ENCODE data around the gene FN3K.

Gene FN3K

GRCh38 chr17:82743344-82744219 is 8.2 kb downstream of the FN3K start:
- no peak for TF ChIP-seq TAF1 (IDR thresholded peaks at IDR 0.05; ENCODE audit: borderline replicate concordance, insufficient read depth, low read length)
- no peak for TF ChIP-seq FOXP2 (optimal IDR thresholded peaks at IDR 0.05; ENCODE audit: borderline replicate concordance, extremely low read depth, extremely low read length, insufficient read depth)
- TF ChIP-seq SIN3A (IDR thresholded peaks at IDR 0.05; ENCODE audit: borderline replicate concordance, insufficient read depth, low read length): no peak
- TF ChIP-seq, protein P1, sequence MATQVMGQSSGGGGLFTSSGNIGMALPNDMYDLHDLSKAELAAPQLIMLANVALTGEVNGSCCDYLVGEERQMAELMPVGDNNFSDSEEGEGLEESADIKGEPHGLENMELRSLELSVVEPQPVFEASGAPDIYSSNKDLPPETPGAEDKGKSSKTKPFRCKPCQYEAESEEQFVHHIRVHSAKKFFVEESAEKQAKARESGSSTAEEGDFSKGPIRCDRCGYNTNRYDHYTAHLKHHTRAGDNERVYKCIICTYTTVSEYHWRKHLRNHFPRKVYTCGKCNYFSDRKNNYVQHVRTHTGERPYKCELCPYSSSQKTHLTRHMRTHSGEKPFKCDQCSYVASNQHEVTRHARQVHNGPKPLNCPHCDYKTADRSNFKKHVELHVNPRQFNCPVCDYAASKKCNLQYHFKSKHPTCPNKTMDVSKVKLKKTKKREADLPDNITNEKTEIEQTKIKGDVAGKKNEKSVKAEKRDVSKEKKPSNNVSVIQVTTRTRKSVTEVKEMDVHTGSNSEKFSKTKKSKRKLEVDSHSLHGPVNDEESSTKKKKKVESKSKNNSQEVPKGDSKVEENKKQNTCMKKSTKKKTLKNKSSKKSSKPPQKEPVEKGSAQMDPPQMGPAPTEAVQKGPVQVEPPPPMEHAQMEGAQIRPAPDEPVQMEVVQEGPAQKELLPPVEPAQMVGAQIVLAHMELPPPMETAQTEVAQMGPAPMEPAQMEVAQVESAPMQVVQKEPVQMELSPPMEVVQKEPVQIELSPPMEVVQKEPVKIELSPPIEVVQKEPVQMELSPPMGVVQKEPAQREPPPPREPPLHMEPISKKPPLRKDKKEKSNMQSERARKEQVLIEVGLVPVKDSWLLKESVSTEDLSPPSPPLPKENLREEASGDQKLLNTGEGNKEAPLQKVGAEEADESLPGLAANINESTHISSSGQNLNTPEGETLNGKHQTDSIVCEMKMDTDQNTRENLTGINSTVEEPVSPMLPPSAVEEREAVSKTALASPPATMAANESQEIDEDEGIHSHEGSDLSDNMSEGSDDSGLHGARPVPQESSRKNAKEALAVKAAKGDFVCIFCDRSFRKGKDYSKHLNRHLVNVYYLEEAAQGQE (IDR thresholded peaks at IDR 0.05; ENCODE audit: insufficient read depth in 1 of 2, low read depth in 2 of 2, low read length in 2 of 2): no peak
- TF ChIP-seq POLR2AphosphoS5 (IDR thresholded peaks at IDR 0.05; ENCODE audit: low read depth, low read length): no peak

- no peak for TF ChIP-seq FOXP2 (optimal IDR thresholded peaks at IDR 0.05; ENCODE audit: borderline replicate concordance, extremely low read depth, extremely low read length, insufficient read depth)
- no peak for TF ChIP-seq SIN3A (IDR thresholded peaks at IDR 0.05; ENCODE audit: borderline replicate concordance, insufficient read depth, low read length)
- TF ChIP-seq, protein P1 (IDR thresholded peaks at IDR 0.05; ENCODE audit: insufficient read depth in 1 of 2, low read depth in 2 of 2, low read length in 2 of 2): no peak
- TF ChIP-seq TAF1 (IDR thresholded peaks at IDR 0.05; ENCODE audit: borderline replicate concordance, insufficient read depth, low read length): no peak
- no peak for TF ChIP-seq POLR2AphosphoS5 (IDR thresholded peaks at IDR 0.05; ENCODE audit: low read depth, low read length)
These were observed 10.1 kb downstream of the FN3K start for GRCh38 chr17:82745524-82745923.

GRCh38 chr17:82748756-82749155 is 13.3 kb downstream of the FN3K start:
- TF ChIP-seq POLR2AphosphoS5 (IDR thresholded peaks at IDR 0.05; ENCODE audit: low read depth, low read length) (no peak), TAF1 (IDR thresholded peaks at IDR 0.05; ENCODE audit: borderline replicate concordance, insufficient read depth, low read length) (no peak), FOXP2 (optimal IDR thresholded peaks at IDR 0.05; ENCODE audit: borderline replicate concordance, extremely low read depth, extremely low read length, insufficient read depth) (no peak), SIN3A (IDR thresholded peaks at IDR 0.05; ENCODE audit: borderline replicate concordance, insufficient read depth, low read length) (no peak)
- TF ChIP-seq, protein P1 (IDR thresholded peaks at IDR 0.05; ENCODE audit: insufficient read depth in 1 of 2, low read depth in 2 of 2, low read length in 2 of 2): no peak

DNA sequence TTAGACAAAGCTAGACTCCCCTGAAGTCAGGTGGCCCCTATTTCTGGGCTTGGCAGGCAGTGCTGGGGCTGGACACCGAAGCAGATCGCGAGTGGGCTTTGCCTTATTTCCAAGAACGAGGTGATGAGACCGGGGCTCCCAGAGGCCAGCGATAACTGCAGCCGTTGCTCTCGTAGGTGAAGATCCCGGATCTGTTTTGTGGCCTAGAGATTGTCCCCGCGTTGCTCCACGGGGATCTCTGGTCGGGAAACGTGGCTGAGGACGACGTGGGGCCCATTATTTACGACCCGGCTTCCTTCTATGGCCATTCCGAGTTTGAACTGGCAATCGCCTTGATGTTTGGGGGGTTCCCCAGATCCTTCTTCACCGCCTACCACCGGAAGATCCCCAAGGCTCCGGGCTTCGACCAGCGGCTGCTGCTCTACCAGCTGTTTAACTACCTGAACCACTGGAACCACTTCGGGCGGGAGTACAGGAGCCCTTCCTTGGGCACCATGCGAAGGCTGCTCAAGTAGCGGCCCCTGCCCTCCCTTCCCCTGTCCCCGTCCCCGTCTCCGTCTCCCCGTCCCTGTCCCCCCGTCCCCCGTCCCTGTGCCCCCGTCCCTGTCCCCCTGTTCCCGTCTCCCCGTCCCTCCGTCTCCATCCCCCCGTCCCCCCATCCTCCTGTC is 15.0 kb downstream of the FN3K start:
- TF ChIP-seq, protein P1 (IDR thresholded peaks at IDR 0.05; ENCODE audit: insufficient read depth in 1 of 2, low read depth in 2 of 2, low read length in 2 of 2): no peak
- TF ChIP-seq SIN3A (IDR thresholded peaks at IDR 0.05; ENCODE audit: borderline replicate concordance, insufficient read depth, low read length): no peak
- TF ChIP-seq POLR2AphosphoS5 (IDR thresholded peaks at IDR 0.05; ENCODE audit: low read depth, low read length): no peak
- TF ChIP-seq TAF1 (IDR thresholded peaks at IDR 0.05; ENCODE audit: borderline replicate concordance, insufficient read depth, low read length): no peak
- no peak for TF ChIP-seq FOXP2 (optimal IDR thresholded peaks at IDR 0.05; ENCODE audit: borderline replicate concordance, extremely low read depth, extremely low read length, insufficient read depth)

All from PFSK-1 (cell line).